ENCODE measurements around the gene YIF1B.
A peak's percentile ranks its signal among the peaks of the same experiment; 100 is the strongest.

Gene YIF1B

DNA sequence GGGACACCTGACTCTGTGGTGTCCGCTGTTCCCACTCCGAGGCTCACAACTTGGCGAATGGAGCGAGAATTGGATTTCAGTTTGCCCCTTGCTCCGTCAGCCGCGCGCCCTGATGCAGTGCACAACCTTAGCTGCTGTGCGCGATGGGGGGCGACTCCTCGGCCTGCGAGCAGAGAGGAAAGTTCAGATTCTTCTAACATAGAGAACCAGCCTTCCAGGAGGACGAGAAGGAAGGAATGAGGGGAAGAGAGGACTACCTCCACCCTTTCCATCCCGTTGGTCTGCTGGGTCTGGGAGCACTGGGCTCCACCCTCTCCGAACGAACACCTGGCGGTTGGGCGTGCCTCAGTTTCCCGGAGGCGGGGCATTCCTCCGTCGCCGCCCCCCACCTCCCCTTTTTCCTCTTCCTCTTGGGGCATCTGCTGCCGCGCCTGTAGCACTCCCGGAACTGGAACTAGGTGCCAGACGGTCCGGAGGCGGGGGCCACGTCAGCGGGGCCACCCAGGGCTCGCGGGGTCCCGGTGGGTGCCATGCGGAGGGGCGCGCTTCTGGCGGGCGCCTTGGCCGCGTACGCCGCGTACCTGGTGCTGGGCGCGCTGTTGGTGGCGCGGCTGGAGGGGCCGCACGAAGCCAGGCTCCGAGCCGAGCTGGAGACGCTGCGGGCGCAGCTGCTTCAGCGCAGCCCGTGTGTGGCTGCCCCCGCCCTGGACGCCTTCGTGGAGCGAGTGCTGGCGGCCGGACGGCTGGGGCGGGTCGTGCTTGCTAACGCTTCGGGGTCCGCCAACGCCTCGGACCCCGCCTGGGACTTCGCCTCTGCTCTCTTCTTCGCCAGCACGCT lies 3.9 kb upstream of the YIF1B start, which contains the start of gene KCNK6:
KCNK6 (plus strand) TSS at position 425 of the 838 bp plus-strand sequence; CDS start at position 531, 106 bp downstream.
- no peak for DNase-seq (ENCODE audit: low spot score)
- peak within 1 kb of the TSS; percentile 84 to 93 for H3K27ac ChIP-seq
- H3K4me3 ChIP-seq = peak within 1 kb of the TSS; percentile 81
- TF ChIP-seq, protein P1, sequence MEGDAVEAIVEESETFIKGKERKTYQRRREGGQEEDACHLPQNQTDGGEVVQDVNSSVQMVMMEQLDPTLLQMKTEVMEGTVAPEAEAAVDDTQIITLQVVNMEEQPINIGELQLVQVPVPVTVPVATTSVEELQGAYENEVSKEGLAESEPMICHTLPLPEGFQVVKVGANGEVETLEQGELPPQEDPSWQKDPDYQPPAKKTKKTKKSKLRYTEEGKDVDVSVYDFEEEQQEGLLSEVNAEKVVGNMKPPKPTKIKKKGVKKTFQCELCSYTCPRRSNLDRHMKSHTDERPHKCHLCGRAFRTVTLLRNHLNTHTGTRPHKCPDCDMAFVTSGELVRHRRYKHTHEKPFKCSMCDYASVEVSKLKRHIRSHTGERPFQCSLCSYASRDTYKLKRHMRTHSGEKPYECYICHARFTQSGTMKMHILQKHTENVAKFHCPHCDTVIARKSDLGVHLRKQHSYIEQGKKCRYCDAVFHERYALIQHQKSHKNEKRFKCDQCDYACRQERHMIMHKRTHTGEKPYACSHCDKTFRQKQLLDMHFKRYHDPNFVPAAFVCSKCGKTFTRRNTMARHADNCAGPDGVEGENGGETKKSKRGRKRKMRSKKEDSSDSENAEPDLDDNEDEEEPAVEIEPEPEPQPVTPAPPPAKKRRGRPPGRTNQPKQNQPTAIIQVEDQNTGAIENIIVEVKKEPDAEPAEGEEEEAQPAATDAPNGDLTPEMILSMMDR (IDR thresholded peaks at IDR 0.05) = no peak

DNA sequence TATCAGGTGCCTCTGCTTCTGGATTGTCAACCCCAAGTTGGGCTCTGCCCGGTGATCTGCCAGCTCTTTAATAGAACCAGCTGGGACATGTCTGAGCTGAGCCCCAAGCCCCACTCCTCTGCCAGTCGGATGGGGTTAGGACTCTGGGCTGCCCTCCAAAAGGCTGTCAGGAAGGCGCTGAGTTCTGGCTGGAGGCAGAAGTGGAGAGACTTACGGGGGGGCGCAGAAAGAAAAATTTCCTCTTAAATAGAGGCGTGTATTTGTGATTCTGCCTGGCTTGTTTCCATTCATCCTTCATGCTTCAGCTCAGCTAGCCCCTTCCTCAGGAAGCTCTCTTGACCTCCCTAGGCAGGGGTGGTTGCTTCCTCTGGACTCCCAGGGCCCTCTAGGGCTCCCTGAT lies 2.9 kb upstream of the YIF1B start:
- H3K27ac ChIP-seq = peak overlapping the region; percentile 84 to 93
- peak; percentile 82 for DNase-seq (ENCODE audit: low spot score)
- H3K4me3 ChIP-seq = peak overlapping the region; percentile 81
- TF ChIP-seq, protein P1 (IDR thresholded peaks at IDR 0.05) = no peak

DNA sequence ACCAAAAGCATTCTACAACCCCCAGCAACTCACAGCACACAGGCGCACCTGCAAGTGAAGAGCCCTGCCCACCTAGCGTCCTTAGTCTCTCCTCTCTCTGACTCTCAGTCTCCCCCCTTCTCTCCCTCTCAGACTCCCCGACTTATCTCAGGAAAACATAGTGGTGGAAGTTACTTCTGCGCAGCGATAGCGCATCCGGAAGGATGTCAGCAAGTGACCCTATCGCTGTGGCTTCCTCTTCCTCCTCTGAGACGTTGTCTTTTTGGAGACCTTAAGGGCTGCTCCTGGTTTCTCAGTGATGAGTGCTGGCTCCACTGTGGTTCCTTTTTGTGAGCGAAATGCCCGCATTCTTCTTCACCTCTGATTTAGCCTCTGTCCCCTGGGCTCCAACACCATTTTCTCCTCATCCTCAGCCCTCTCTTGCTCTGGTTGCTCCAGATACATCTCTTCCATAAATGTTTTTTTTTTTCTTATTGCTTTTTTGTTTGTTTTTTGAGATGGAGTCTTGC lies 1.4 kb upstream of the YIF1B start:
- no peak for DNase-seq (ENCODE audit: low spot score)
- peak overlapping the region in 1 of 2 donors; percentile 90 for H3K27ac ChIP-seq
- TF ChIP-seq, protein P1 (IDR thresholded peaks at IDR 0.05) = no peak
- no peak overlapping the region for H3K4me3 ChIP-seq

DNA sequence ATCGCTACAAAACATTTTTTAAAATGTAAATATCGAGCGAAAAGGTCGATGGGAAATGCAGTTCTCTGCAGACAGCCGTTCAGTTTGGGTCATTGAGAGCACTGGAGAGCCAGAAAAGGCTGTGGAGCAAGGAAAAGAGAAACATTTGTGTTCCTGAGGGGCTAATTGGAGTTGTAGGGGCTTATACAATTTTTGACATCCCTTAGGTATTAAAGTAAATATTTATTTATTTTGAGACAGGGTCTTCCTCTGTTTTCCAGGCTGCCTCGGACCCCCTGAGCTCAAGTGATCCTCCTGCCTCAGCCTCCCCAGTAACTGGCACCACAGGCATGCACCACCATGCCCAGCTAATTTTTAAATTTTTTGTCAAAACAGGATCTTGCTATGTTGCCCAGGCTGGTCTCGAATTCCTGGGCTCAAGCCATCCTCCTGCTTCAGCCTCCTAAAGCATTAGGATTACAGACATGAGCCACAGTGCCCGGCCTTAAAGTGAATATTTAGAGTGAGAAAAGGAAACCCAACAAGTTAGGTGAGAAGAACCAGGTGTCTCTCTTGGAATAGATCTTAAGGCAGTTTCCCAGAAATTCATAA lies 825 bp upstream of the YIF1B start:
- DNase-seq (ENCODE audit: low spot score) = no peak
- H3K27ac ChIP-seq = peak overlapping the region; percentile 14 to 90
- H3K4me3 ChIP-seq = peak overlapping the region; percentile 76
- TF ChIP-seq, protein P1 (IDR thresholded peaks at IDR 0.05) = no peak

DNA sequence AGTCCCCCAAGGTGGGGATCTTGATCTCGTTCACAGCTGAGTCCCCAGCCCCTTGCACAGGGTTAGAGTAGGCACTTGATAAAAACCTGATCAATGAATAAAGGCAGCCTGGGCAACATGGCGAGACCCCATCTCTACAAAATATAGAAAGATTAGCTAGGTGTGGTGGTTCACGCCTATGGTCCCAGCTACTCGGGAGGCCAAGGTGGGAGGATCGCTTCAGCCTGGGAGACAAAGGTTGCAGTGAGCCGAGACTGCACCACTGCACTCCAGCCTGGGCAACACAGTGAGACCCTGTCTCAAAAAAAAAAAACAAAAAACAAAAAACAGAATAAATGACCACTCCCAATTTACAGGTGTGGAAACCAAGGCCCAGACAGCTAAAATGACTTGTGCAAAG lies 4.8 kb downstream of the YIF1B start:
- DNase-seq (ENCODE audit: low spot score) = no peak
- Histone ChIP-seq H3K4me3 (no peak overlapping the region), H3K27ac (no peak overlapping the region)
- TF ChIP-seq, protein P1 (IDR thresholded peaks at IDR 0.05) = no peak

DNA sequence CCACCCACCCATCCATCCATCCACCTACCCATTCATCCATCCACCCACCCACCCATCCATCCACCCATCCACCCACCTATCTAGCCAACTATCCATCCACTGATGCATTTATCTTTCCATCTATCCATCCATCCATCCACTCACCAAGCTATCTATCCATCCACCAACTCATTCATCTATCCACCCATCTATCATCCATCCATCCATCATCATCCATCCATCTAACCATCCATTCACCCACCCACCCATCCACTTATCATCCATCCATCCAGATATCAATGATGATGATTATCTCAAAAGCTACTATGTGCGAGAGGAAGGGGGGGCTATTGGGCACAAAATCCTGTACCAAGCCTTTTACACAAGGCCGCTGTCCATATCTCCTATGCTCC lies 5.5 kb downstream of the YIF1B start:
- no peak for DNase-seq (ENCODE audit: low spot score)
- H3K27ac ChIP-seq = no peak overlapping the region
- TF ChIP-seq, protein P1 (IDR thresholded peaks at IDR 0.05) = no peak

More for the DNA sequence above, 5.5 kb downstream of the YIF1B start:
- H3K4me3 ChIP-seq = no peak overlapping the region
